Fibroblast of lung (primary cell): ENCODE results near the gene COL19A1. TPM values are rescaled to one million over a fixed set of nuclear protein-coding genes. Genes with fewer than 3 reads are reported as not detected.

Experiments
- DNase-seq, 2 donors: peaks; one replicate each; pipeline versions ENCODE4 v3.0.0 to v3.0.0-alpha.2; 2010; ENCODE audit warnings: low read depth in 2 of 2
- H2AFZ ChIP-seq: 2 replicates; pipeline ENCODE4 v1.5.1; 2012; ENCODE audit warnings: low read length, control low read depth, inconsistent platforms
- H3K27ac ChIP-seq: 2 replicates; pipeline ENCODE4 v1.5.1; 2011; ENCODE audit warnings: low read length, control low read depth; ENCODE audit not compliant: insufficient read depth
- H3K27me3 ChIP-seq: 2 replicates; pipeline ENCODE4 v1.5.1; 2011; ENCODE audit warnings: mild to moderate bottlenecking, low read length; ENCODE audit not compliant: control insufficient read depth, insufficient read depth
- H3K36me3 ChIP-seq: 2 replicates; pipeline ENCODE4 v1.5.1; 2011; ENCODE audit warnings: low read length; ENCODE audit not compliant: control insufficient read depth, insufficient read depth
- H3K4me1 ChIP-seq: 2 replicates; pipeline ENCODE4 v1.5.1; 2011; ENCODE audit warnings: low read length; ENCODE audit not compliant: control insufficient read depth, insufficient read depth; ENCODE audit errors: extremely low read depth
- H3K4me2 ChIP-seq: 2 replicates; pipeline ENCODE4 v1.5.1; 2011; ENCODE audit warnings: low read length, control low read depth; ENCODE audit not compliant: insufficient read depth; ENCODE audit errors: extremely low read depth
- H3K4me3 ChIP-seq, 4 experiments: fragments of 200-600 bp in 1 of 4; sonication (generic) in 1 of 4; replicated peaks in 1 of 4; 2 replicates each; pipeline ENCODE4 v1.5.1; 2011 to 2016; ENCODE audit warnings: low read length in 4 of 4, low read depth in 3 of 4, mild to moderate bottlenecking in 3 of 4, control low read depth in 2 of 4, inconsistent platforms in 1 of 4, mixed read lengths in 1 of 4; ENCODE audit not compliant: insufficient read depth in 1 of 4; ENCODE audit errors: control extremely low read depth in 1 of 4
- H3K79me2 ChIP-seq: 2 replicates; pipeline ENCODE4 v1.5.1; 2012; ENCODE audit warnings: mild to moderate bottlenecking, low read length, inconsistent platforms; ENCODE audit not compliant: control insufficient read depth, insufficient read depth
- H3K9ac ChIP-seq: 2 replicates; pipeline ENCODE4 v1.5.1; 2011; ENCODE audit warnings: mild to moderate bottlenecking, low read length, control low read depth; ENCODE audit not compliant: insufficient read depth
- H3K9me3 ChIP-seq: 2 replicates; pipeline ENCODE4 v1.5.1; 2012; ENCODE audit warnings: low read depth, low read length; ENCODE audit not compliant: control insufficient read depth, insufficient read depth
- H4K20me1 ChIP-seq: 2 replicates; pipeline ENCODE4 v1.5.1; 2011; ENCODE audit warnings: low read length; ENCODE audit not compliant: control insufficient read depth, insufficient read depth; ENCODE audit errors: extremely low read depth
- EZH2 ChIP-seq: IDR thresholded peaks from 2 replicates; pipeline ENCODE4 v1.5.1; 2012; ENCODE audit warnings: low read length, control low read depth, mild to moderate bottlenecking; ENCODE audit errors: missing control alignments
- polyA plus RNA-seq, 2 donors: library from polyadenylated mRNA; depleted of rRNA in 1 of 2; stranded (reverse) in 1 of 2; unstranded in 1 of 2; fragments of >200 nt; gene quantifications; 2 replicates each; pipeline ENCODE4 v1.2.1, GENCODE V29; 2011 to 2012; ENCODE audit warnings: missing spikeins in 1 of 2
- total RNA-seq: library from RNA; depleted of rRNA; stranded (reverse); fragments of >200 nt; gene quantifications from 2 replicates; pipeline ENCODE4 v1.2.1, GENCODE V29; 2014
- TF ChIP-seq, protein P1 (sequence below), 2 donors: IDR thresholded peaks in 1 of 2; conservative IDR thresholded peaks in 1 of 2; 1 replicate in 1 of 2; 2 replicates in 1 of 2; pipeline ENCODE4 v1.5.1; 2011 to 2012; ENCODE audit warnings: low read length in 2 of 2, control low read depth in 1 of 2, inconsistent platforms in 1 of 2, low read depth in 1 of 2, mild to moderate bottlenecking in 1 of 2

COL19A1 gene
- total and polyA plus RNA-seq, 2 donors (not counting 1 experiment from before 2014, with no cell fraction given), result 0.01 TPM; not detected in 1

DNA sequence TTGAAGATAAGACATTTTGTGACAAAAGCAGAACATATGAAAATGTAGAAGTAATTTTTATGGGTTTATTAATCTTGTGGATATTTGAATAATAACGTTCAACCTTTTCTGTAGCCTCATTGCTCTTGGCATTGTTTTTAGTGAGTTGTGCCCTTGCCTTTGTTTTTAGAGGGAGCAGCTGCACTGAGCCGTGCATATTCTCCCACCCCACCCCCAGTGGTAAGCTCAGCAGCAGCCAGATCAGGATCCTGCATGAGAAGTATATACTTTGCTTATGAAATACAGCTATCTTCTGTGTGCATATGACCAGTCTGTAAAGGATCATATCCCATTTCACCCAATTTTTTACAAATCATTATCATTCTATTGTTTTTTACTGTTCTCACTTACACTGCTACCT is 252.3 kb downstream of the COL19A1 start:
- no peak for DNase-seq
- TF ChIP-seq, protein P1, sequence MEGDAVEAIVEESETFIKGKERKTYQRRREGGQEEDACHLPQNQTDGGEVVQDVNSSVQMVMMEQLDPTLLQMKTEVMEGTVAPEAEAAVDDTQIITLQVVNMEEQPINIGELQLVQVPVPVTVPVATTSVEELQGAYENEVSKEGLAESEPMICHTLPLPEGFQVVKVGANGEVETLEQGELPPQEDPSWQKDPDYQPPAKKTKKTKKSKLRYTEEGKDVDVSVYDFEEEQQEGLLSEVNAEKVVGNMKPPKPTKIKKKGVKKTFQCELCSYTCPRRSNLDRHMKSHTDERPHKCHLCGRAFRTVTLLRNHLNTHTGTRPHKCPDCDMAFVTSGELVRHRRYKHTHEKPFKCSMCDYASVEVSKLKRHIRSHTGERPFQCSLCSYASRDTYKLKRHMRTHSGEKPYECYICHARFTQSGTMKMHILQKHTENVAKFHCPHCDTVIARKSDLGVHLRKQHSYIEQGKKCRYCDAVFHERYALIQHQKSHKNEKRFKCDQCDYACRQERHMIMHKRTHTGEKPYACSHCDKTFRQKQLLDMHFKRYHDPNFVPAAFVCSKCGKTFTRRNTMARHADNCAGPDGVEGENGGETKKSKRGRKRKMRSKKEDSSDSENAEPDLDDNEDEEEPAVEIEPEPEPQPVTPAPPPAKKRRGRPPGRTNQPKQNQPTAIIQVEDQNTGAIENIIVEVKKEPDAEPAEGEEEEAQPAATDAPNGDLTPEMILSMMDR (conservative IDR thresholded peaks at IDR 0.05 in 1 of 2, IDR thresholded peaks at IDR 0.05 in 1 of 2; ENCODE audit: low read depth in 1 of 2, low read length in 2 of 2), result no peak
- TF ChIP-seq EZH2, result no peak
- Histone ChIP-seq H3K9me3 (no peaks in the 10 kb centered on the region), H3K36me3 (no peaks in the 10 kb centered on the region), H3K27me3 (no peaks in the 10 kb centered on the region), H3K4me3 (no peak overlapping the region), H3K9ac (no peak overlapping the region), H3K27ac (no peak overlapping the region), H4K20me1 (no peaks in the 10 kb centered on the region), H3K4me1 (no peaks in the 10 kb centered on the region), H3K79me2 (no peaks in the 10 kb centered on the region), H3K4me2 (no peak overlapping the region), H2AFZ (no peak overlapping the region)

DNA sequence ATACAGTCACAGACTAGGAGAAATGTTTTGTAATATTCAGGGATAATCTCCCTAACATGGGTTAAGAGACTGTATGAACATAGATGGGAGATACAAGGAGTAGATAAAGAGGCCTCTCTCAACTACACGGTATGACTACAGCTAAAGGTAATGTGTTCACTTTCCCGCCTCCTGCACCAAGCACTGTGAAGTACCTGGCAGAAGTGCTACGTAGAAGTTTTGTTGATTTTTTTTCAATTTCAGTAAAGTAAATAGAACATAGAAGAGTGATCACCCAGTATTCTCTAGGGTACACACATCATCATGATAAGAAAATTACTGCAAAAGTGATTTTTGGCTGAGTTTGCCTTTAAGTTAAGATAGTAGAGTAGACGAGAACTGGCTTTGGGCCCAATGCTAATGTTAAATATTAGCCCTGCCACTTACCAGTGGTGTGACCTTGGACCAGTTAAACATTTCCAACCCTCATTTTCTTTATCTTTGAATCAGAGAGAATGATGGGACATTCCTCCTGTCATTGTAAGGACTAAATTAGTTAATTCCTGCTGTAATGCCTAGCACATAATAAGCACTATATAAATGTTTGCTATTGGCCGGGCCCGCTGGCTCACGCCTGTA is 253.0 kb downstream of the COL19A1 start:
- no peaks in the 10 kb centered on the region for H3K9me3 ChIP-seq
- no peak overlapping the region for H3K9ac ChIP-seq
- no peak for DNase-seq
- no peaks in the 10 kb centered on the region for H3K27me3 ChIP-seq
- H4K20me1 ChIP-seq, result no peaks in the 10 kb centered on the region
- no peak overlapping the region for H2AFZ ChIP-seq
- no peak overlapping the region for H3K4me2 ChIP-seq
- no peaks in the 10 kb centered on the region for H3K36me3 ChIP-seq
- no peaks in the 10 kb centered on the region for H3K4me1 ChIP-seq
- H3K4me3 ChIP-seq, result no peak overlapping the region
- H3K27ac ChIP-seq, result no peak overlapping the region
- no peak for TF ChIP-seq EZH2
- TF ChIP-seq, protein P1 (conservative IDR thresholded peaks at IDR 0.05 in 1 of 2, IDR thresholded peaks at IDR 0.05 in 1 of 2; ENCODE audit: low read depth in 1 of 2, low read length in 2 of 2), result no peak
- no peaks in the 10 kb centered on the region for H3K79me2 ChIP-seq

GRCh38 chr6:70124443-70124842 is 258.1 kb downstream of the COL19A1 start:
- no peak for TF ChIP-seq EZH2
- TF ChIP-seq, protein P1 (conservative IDR thresholded peaks at IDR 0.05 in 1 of 2, IDR thresholded peaks at IDR 0.05 in 1 of 2; ENCODE audit: low read depth in 1 of 2, low read length in 2 of 2), result no peak
- no peaks in the 10 kb centered on the region for H3K36me3 ChIP-seq
- H3K4me1 ChIP-seq, result no peaks in the 10 kb centered on the region
- H3K4me2 ChIP-seq, result no peak overlapping the region
- H3K27me3 ChIP-seq, result no peaks in the 10 kb centered on the region
- DNase-seq, result no peak
- H4K20me1 ChIP-seq, result no peaks in the 10 kb centered on the region
- H3K79me2 ChIP-seq, result no peaks in the 10 kb centered on the region
- H2AFZ ChIP-seq, result no peak overlapping the region
- no peak overlapping the region for H3K9ac ChIP-seq
- no peaks in the 10 kb centered on the region for H3K9me3 ChIP-seq
- H3K4me3 ChIP-seq, result no peak overlapping the region
- H3K27ac ChIP-seq, result no peak overlapping the region
